Measurements from ENCODE around the gene SH2D4B. TPM values are rescaled to one million over a fixed set of nuclear protein-coding genes. Genes with fewer than 3 reads are reported as not detected.

The SH2D4B gene
- total RNA-seq (2014; rRNA removed) (not detected in 2 replicates), Bru-seq, nascent RNA (percentile 1 among the genes with signal in this experiment), BruChase-seq, experiment 1, labeled RNA remaining after a 6-hour chase (percentile 9 among the genes with signal in this experiment), BruChase-seq, experiment 2, labeled RNA remaining after a 2-hour chase (percentile 1 among the genes with signal in this experiment)
- long read RNA-seq: 0 reads

DNA sequence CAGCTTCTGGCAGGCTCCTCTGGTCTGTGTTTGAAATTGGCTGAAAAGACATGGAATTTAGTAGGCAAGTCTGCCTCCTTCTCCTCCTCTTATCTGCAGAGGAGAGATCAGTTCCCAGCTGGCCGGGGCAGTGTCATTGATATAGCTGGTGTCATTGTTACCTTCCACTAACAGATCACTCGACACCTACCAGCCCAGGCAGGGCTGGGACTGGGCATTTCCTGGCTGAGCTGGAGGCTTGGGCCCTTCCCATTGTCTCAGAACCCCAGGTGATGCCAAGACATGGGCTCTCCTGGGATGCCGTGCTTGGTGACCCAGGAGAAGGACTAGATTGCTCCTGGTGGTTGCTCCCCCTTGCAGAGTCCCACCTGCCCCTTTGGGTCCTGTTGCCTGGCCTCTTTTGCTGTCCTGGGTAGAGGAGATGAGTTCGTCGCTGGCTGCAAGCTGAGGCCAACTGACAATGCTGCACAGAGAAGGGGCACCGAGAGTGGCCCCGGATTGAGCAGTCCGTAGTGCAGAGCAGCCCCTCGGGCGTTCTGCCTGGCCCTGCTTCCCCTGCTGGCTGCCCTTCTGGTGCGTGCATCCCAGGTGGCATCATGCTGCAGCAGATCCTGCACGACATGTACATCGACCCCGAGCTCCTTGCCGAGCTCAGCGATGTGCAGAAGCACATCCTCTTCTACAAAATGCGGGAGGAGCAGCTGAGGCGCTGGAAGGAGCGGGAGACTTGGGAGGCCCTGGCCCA is at the start of gene SH2D4B:
TSS of gene SH2D4B (plus strand) at position 167 of the 745 bp plus-strand sequence. CDS start at position 597, 430 bp downstream.
- Histone ChIP-seq H3K4me3 (ENCODE audit: low read length) (no peak within 1 kb of the TSS), H3K36me3 (ENCODE audit: low read depth, low read length) (no peaks in the 10 kb centered on the region), H3K27me3 (ENCODE audit: low read length) (no peaks in the 10 kb centered on the region), H3K9ac (ENCODE audit: low read length) (no peak within 1 kb of the TSS), H3K9me3 (ENCODE audit: low read length) (no peaks in the 10 kb centered on the region), H3K9me2 (replicated peaks; ENCODE audit: low read length) (no peaks in the 10 kb centered on the region), H3K4me1 (ENCODE audit: insufficient read depth, low read length) (no peaks in the 10 kb centered on the region), H3K79me2 (ENCODE audit: low read length) (no peaks in the 10 kb centered on the region), H3F3A (ENCODE audit: low read length, unreplicated experiment) (no peaks in the 10 kb centered on the region), H3K27ac (ENCODE audit: low read length) (no peak within 1 kb of the TSS), H4K20me1 (ENCODE audit: low read length) (no peaks in the 10 kb centered on the region), H3K4me2 (ENCODE audit: low read length) (no peak within 1 kb of the TSS), H2AFZ (ENCODE audit: low read length) (no peak within 1 kb of the TSS)
- ATAC-seq: no peak
- CTCF ChIA-PET: no interaction called here
- POLR2A ChIA-PET (ENCODE audit: unreplicated experiment): no interaction called here
- no peak for TF ChIP-seq EZH2phosphoT487 (IDR thresholded peaks at IDR 0.05; ENCODE audit: borderline replicate concordance, low read length)
- TF ChIP-seq, protein P1, sequence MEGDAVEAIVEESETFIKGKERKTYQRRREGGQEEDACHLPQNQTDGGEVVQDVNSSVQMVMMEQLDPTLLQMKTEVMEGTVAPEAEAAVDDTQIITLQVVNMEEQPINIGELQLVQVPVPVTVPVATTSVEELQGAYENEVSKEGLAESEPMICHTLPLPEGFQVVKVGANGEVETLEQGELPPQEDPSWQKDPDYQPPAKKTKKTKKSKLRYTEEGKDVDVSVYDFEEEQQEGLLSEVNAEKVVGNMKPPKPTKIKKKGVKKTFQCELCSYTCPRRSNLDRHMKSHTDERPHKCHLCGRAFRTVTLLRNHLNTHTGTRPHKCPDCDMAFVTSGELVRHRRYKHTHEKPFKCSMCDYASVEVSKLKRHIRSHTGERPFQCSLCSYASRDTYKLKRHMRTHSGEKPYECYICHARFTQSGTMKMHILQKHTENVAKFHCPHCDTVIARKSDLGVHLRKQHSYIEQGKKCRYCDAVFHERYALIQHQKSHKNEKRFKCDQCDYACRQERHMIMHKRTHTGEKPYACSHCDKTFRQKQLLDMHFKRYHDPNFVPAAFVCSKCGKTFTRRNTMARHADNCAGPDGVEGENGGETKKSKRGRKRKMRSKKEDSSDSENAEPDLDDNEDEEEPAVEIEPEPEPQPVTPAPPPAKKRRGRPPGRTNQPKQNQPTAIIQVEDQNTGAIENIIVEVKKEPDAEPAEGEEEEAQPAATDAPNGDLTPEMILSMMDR (conservative IDR thresholded peaks at IDR 0.05; ENCODE audit: low read depth, low read length): no peak
- TF ChIP-seq EZH2 (IDR thresholded peaks at IDR 0.05; ENCODE audit: low read length, unreplicated experiment): no peak
- intact Hi-C loops (cut with micrococcal nuclease): no loop called here
- no peak for DNase-seq
- BruUV-seq (replicated peaks): no TSS peak

DNA sequence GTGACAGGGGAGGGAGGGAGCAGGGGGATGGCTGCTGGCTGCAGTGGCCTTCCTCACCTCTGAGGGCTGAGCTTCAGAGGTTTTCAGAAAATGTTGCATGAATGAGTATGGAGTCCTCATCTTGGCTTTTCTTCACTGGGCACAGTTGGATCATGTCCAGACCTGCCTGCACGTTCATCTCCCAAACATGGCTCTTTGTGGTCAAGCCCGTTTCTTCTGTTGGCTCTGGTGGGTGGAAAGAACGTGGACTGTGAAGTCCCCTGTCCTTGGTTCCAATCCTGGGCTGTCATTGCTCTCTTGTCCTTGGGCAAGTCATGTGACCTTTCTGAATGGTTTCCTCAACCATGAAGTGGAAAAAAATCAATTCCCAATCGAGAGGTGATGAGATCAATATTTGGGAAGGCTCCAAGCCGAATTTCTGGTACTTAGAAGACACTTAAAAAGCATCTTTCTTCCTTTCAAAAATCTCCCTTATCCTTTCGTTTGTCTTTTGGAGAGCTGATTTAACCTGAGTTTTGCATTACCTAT is 49.1 kb upstream of the SH2D4B start:
- Histone ChIP-seq H3K9me3 (ENCODE audit: low read length) (no peaks in the 10 kb centered on the region), H3K9ac (ENCODE audit: low read length) (no peak overlapping the region), H3K27ac (ENCODE audit: low read length) (no peak overlapping the region), H3K4me1 (ENCODE audit: insufficient read depth, low read length) (no peaks in the 10 kb centered on the region), H3F3A (ENCODE audit: low read length, unreplicated experiment) (no peaks in the 10 kb centered on the region), H3K4me3 (ENCODE audit: low read length) (no peak overlapping the region), H3K9me2 (replicated peaks; ENCODE audit: low read length) (no peaks in the 10 kb centered on the region), H3K36me3 (ENCODE audit: low read depth, low read length) (no peaks in the 10 kb centered on the region), H2AFZ (ENCODE audit: low read length) (no peak overlapping the region), H3K27me3 (ENCODE audit: low read length) (no peaks in the 10 kb centered on the region), H4K20me1 (ENCODE audit: low read length) (no peaks in the 10 kb centered on the region), H3K4me2 (ENCODE audit: low read length) (no peak overlapping the region), H3K79me2 (ENCODE audit: low read length) (no peaks in the 10 kb centered on the region)
- ChIA-PET POLR2A (ENCODE audit: unreplicated experiment) (no interaction called here), CTCF (no interaction called here)
- DNase-seq (no peak), ATAC-seq (no peak)
- intact Hi-C loops (cut with micrococcal nuclease): no loop called here
- BruUV-seq (replicated peaks): no TSS peak
- TF ChIP-seq EZH2phosphoT487 (IDR thresholded peaks at IDR 0.05; ENCODE audit: borderline replicate concordance, low read length) (no peak), EZH2 (IDR thresholded peaks at IDR 0.05; ENCODE audit: low read length, unreplicated experiment) (no peak)
- TF ChIP-seq, protein P1 (conservative IDR thresholded peaks at IDR 0.05; ENCODE audit: low read depth, low read length): no peak

Data from PC-3 (cell line).